Thyroid gland (tissue), 4 donors: ENCODE data around the gene OR10T2.

Experiments used
- CTCF ChIP-seq, 6 experiments: fragments of 200-600 bp in 3 of 6; fragments of 450-650 bp in 3 of 6; sonication (generic) in 3 of 6; IDR thresholded peaks; one replicate each; pipeline ENCODE4 v1.5.1; 2016 to 2019; ENCODE audit warnings: antibody characterized with exemption in 6 of 6, mild to moderate bottlenecking in 2 of 6, inconsistent platforms in 1 of 6, moderate library complexity in 1 of 6
- POLR2A ChIP-seq, 2 donors: fragments of 450-650 bp; IDR thresholded peaks; one replicate each; pipeline ENCODE4 v1.6.1; 2017; ENCODE audit warnings: antibody characterized with exemption in 2 of 2, mild to moderate bottlenecking in 2 of 2, moderate library complexity in 1 of 2

DNA sequence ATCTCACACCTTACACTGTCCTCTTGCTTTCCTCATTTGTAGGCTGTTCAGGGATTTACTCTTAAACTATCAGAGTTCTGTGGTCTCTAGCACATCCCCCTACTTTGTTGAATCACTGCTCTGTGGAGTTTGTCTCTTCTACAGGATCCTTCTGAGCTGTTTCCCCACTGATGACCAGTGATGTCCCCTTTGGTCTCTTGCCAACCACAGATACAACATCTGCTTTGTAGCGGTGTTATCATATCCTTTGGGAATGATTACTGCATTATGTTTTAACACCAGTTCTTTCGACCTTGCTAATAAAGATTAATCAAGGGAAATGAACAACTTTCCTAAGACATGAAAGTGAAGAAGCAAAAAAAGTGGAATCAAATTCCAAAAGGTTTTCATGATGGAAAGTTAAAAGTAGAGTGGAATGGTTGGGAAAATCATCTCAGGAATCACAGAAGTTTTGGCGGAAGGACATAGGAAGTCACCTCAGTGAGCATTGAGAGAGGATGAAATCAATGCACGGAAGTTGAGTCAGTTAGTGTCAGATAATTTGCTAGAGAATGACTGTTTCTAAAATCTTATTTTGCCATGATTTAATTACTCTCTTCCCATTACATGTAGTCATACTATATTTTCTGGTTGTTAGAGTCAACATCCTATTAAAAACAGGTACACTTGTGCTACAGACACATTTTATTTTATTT, 15.5 kb upstream of the OR10T2 start:
- TF ChIP-seq CTCF (IDR thresholded peaks at IDR 0.05) (no peak), POLR2A (IDR thresholded peaks at IDR 0.05) (no peak)
